ENCODE data around the gene PPP2R5D. TPM values are rescaled to one million over a fixed set of nuclear protein-coding genes. Genes with fewer than 3 reads are reported as not detected.

PPP2R5D gene
- total and polyA plus RNA-seq, 4 donors: 19.0 to 26.8 (median 21.9) TPM

GRCh38 chr6:42937548-42938427, 46.6 kb upstream of the PPP2R5D start:
- Histone ChIP-seq H3K36me3 (ENCODE audit: control insufficient read depth in 4 of 4, insufficient read depth in 4 of 4, low read length in 4 of 4) (peaks cover 7 to 52% (median 20%) of the 10 kb centered on the region in 4 donors), H3K27me3 (ENCODE audit: control insufficient read depth in 3 of 3, insufficient read depth in 3 of 3, low read length in 2 of 3) (no peaks in the 10 kb centered on the region), H3K4me1 (ENCODE audit: control insufficient read depth in 5 of 5, insufficient read depth in 5 of 5, low read length in 5 of 5) (peaks cover 0 to 5% (median 0%) of the 10 kb centered on the region in 5 donors), H3K27ac (ENCODE audit: low read depth in 1 of 2, low read length in 1 of 2) (no peak overlapping the region), H3K9me3 (ENCODE audit: control insufficient read depth in 4 of 4, insufficient read depth in 3 of 4, low read length in 3 of 4) (no peaks in the 10 kb centered on the region), H3K4me3 (no peak overlapping the region), H3K9ac (ENCODE audit: insufficient read depth in 1 of 2, low read length in 2 of 2) (no peak overlapping the region)
- TF ChIP-seq, protein P1, sequence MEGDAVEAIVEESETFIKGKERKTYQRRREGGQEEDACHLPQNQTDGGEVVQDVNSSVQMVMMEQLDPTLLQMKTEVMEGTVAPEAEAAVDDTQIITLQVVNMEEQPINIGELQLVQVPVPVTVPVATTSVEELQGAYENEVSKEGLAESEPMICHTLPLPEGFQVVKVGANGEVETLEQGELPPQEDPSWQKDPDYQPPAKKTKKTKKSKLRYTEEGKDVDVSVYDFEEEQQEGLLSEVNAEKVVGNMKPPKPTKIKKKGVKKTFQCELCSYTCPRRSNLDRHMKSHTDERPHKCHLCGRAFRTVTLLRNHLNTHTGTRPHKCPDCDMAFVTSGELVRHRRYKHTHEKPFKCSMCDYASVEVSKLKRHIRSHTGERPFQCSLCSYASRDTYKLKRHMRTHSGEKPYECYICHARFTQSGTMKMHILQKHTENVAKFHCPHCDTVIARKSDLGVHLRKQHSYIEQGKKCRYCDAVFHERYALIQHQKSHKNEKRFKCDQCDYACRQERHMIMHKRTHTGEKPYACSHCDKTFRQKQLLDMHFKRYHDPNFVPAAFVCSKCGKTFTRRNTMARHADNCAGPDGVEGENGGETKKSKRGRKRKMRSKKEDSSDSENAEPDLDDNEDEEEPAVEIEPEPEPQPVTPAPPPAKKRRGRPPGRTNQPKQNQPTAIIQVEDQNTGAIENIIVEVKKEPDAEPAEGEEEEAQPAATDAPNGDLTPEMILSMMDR (IDR thresholded peaks at IDR 0.05; ENCODE audit: control extremely low read depth, extremely low read depth): no peak
- DNase-seq: no peak
- 93 to 94% methylated on average over 13 of the region's 13 CpGs for WGBS, 2 donors
- ATAC-seq (ENCODE audit: insufficient read depth, low FRiP score): no peak

- H3K4me1 ChIP-seq (ENCODE audit: control insufficient read depth in 5 of 5, insufficient read depth in 5 of 5, low read length in 5 of 5): peaks cover 0 to 2% (median 0%) of the 10 kb centered on the region in 5 donors
- no peaks in the 10 kb centered on the region for H3K9me3 ChIP-seq (ENCODE audit: control insufficient read depth in 4 of 4, insufficient read depth in 3 of 4, low read length in 3 of 4)
- H3K9ac ChIP-seq (ENCODE audit: insufficient read depth in 1 of 2, low read length in 2 of 2): no peak overlapping the region
- H3K36me3 ChIP-seq (ENCODE audit: control insufficient read depth in 4 of 4, insufficient read depth in 4 of 4, low read length in 4 of 4): peaks cover 7 to 50% (median 21%) of the 10 kb centered on the region in 4 donors
- no peak for ATAC-seq (ENCODE audit: insufficient read depth, low FRiP score)
- TF ChIP-seq, protein P1 (IDR thresholded peaks at IDR 0.05; ENCODE audit: control extremely low read depth, extremely low read depth): no peak
- no peaks in the 10 kb centered on the region for H3K27me3 ChIP-seq (ENCODE audit: control insufficient read depth in 3 of 3, insufficient read depth in 3 of 3, low read length in 2 of 3)
- no peak overlapping the region for H3K27ac ChIP-seq (ENCODE audit: low read depth in 1 of 2, low read length in 1 of 2)
- DNase-seq: no peak
- WGBS, 2 donors: 84 to 89% methylated on average over 5 of the region's 5 CpGs
- H3K4me3 ChIP-seq: no peak overlapping the region
These were observed 46.0 kb upstream of the PPP2R5D start for GRCh38 chr6:42938428-42938796.

- no peak overlapping the region for H3K9ac ChIP-seq (ENCODE audit: insufficient read depth in 1 of 2, low read length in 2 of 2)
- peaks cover 0 to 1% (median 0%) of the 10 kb centered on the region in 5 donors for H3K4me1 ChIP-seq (ENCODE audit: control insufficient read depth in 5 of 5, insufficient read depth in 5 of 5, low read length in 5 of 5)
- H3K27me3 ChIP-seq (ENCODE audit: control insufficient read depth in 3 of 3, insufficient read depth in 3 of 3, low read length in 2 of 3): no peaks in the 10 kb centered on the region
- no peak for ATAC-seq (ENCODE audit: insufficient read depth, low FRiP score)
- no peak for DNase-seq
- no peak overlapping the region for H3K27ac ChIP-seq (ENCODE audit: low read depth in 1 of 2, low read length in 1 of 2)
- TF ChIP-seq, protein P1 (IDR thresholded peaks at IDR 0.05; ENCODE audit: control extremely low read depth, extremely low read depth): no peak
- 86 to 92% methylated on average over 9 of the region's 9 CpGs for WGBS, 2 donors
- H3K9me3 ChIP-seq (ENCODE audit: control insufficient read depth in 4 of 4, insufficient read depth in 3 of 4, low read length in 3 of 4): no peaks in the 10 kb centered on the region
- H3K36me3 ChIP-seq (ENCODE audit: control insufficient read depth in 4 of 4, insufficient read depth in 4 of 4, low read length in 4 of 4): peaks cover 7 to 52% (median 23%) of the 10 kb centered on the region in 4 donors
- no peak overlapping the region for H3K4me3 ChIP-seq
These were observed 45.2 kb upstream of the PPP2R5D start for GRCh38 chr6:42938987-42939809.

Data from lung (tissue), 12 donors.